Vagina (tissue), 2 donors: Measurements from ENCODE around the gene CTBP1. TPM values are rescaled to one million over a fixed set of nuclear protein-coding genes. Genes with fewer than 3 reads are reported as not detected.
"Not testable (repeated sequence)": the region's sequence is repeated elsewhere in the genome, so short reads cannot be mapped to it uniquely, and the experiment has no call there.

ENCODE experiments used
- DNase-seq, 2 donors: peaks; one replicate each; pipeline ENCODE4 v3.0.0-alpha.2; 2017; ENCODE audit errors: extremely low spot score in 2 of 2
- H3K27ac ChIP-seq: fragments of 200-600 bp; sonication (generic); one replicate; pipeline ENCODE4 v1.5.1; 2019
- H3K27me3 ChIP-seq: fragments of 200-600 bp; sonication (generic); one replicate; pipeline ENCODE4 v1.5.1; 2019
- H3K36me3 ChIP-seq, 2 donors: fragments of 200-600 bp; sonication (generic); one replicate each; pipeline ENCODE4 v1.5.1; 2017 to 2019
- H3K4me1 ChIP-seq: fragments of 200-600 bp; sonication (generic); one replicate; pipeline ENCODE4 v1.5.1; 2019
- H3K4me3 ChIP-seq, 2 donors: fragments of 200-600 bp; sonication (generic); 1 replicate in 1 of 2; 2 replicates in 1 of 2; pipeline ENCODE4 v1.5.1; 2016 to 2019
- H3K9me3 ChIP-seq: fragments of 200-600 bp; sonication (generic); one replicate; pipeline ENCODE4 v1.5.1; 2019
- POLR2A ChIP-seq, 2 donors: fragments of 450-650 bp; IDR thresholded peaks; one replicate each; pipeline ENCODE4 v1.6.1; 2017; ENCODE audit warnings: antibody characterized with exemption in 2 of 2, mild to moderate bottlenecking in 2 of 2, moderate library complexity in 2 of 2
- POLR2AphosphoS5 ChIP-seq, 2 donors: sonication (generic); formaldehyde crosslinking; IDR thresholded peaks; one replicate each; pipeline ENCODE4 v1.9.0; 2017; ENCODE audit warnings: antibody characterized with exemption in 2 of 2, mild to moderate bottlenecking in 2 of 2, low read depth in 1 of 2; ENCODE audit not compliant: insufficient read depth in 1 of 2
- intact Hi-C: fragments of 100-400 bp; cut with DNase I; formaldehyde crosslinking; loops from one replicate; pipeline ENCODE4 v1.15.1; 2023
- total RNA-seq: library from RNA; depleted of rRNA; stranded (reverse); fragments of >200 nt; gene quantifications from one replicate; pipeline ENCODE4 v1.2.3, GENCODE V29; 2016
- TF ChIP-seq, protein P1 (sequence below), 3 experiments: fragments of 450-650 bp in 2 of 3; fragments of 200-600 bp in 1 of 3; sonication (generic) in 1 of 3; IDR thresholded peaks; one replicate each; pipeline ENCODE4 v1.5.1; 2017 to 2019; ENCODE audit warnings: antibody characterized with exemption in 3 of 3, mild to moderate bottlenecking in 2 of 3, moderate library complexity in 2 of 3

CTBP1 gene
- total RNA-seq, 1 donor from 2014 or later = 93.1 TPM

DNA sequence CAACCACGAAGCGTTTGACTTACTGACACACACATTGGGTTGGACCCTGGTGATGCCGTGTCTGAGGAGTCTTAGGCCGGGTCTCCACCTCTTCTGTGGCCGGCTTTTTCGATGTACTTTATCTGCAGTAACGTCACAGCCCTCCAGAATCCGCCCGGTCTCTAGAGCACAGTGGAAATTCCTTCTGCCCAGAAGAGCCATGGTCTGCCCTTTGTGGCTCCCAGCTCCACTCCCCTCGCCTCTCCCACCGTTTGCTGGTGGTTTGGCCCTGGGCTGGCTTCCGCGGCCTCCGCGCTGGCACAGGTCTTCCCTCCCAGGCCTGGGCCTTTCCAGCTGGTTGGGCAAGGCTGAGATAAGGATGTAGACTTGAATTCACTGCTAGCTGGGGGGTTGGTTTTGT is 45.1 kb upstream of the CTBP1 start:
- no peaks in the 10 kb centered on the region for H3K27me3 ChIP-seq
- peaks cover 58% of the 10 kb centered on the region for H3K4me1 ChIP-seq
- intact Hi-C loops = no loop called here
- DNase-seq = no peak
- H3K36me3 ChIP-seq = peaks cover 0 to 16% of the 10 kb centered on the region in 2 donors
- H3K27ac ChIP-seq = no peak overlapping the region
- no peaks in the 10 kb centered on the region for H3K9me3 ChIP-seq
- no peak overlapping the region for H3K4me3 ChIP-seq
- TF ChIP-seq, protein P1, sequence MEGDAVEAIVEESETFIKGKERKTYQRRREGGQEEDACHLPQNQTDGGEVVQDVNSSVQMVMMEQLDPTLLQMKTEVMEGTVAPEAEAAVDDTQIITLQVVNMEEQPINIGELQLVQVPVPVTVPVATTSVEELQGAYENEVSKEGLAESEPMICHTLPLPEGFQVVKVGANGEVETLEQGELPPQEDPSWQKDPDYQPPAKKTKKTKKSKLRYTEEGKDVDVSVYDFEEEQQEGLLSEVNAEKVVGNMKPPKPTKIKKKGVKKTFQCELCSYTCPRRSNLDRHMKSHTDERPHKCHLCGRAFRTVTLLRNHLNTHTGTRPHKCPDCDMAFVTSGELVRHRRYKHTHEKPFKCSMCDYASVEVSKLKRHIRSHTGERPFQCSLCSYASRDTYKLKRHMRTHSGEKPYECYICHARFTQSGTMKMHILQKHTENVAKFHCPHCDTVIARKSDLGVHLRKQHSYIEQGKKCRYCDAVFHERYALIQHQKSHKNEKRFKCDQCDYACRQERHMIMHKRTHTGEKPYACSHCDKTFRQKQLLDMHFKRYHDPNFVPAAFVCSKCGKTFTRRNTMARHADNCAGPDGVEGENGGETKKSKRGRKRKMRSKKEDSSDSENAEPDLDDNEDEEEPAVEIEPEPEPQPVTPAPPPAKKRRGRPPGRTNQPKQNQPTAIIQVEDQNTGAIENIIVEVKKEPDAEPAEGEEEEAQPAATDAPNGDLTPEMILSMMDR (IDR thresholded peaks at IDR 0.05) = no peak
- TF ChIP-seq POLR2A (IDR thresholded peaks at IDR 0.05) (no peak), POLR2AphosphoS5 (IDR thresholded peaks at IDR 0.05; ENCODE audit: insufficient read depth in 1 of 2, low read depth in 1 of 2) (no peak)

DNA sequence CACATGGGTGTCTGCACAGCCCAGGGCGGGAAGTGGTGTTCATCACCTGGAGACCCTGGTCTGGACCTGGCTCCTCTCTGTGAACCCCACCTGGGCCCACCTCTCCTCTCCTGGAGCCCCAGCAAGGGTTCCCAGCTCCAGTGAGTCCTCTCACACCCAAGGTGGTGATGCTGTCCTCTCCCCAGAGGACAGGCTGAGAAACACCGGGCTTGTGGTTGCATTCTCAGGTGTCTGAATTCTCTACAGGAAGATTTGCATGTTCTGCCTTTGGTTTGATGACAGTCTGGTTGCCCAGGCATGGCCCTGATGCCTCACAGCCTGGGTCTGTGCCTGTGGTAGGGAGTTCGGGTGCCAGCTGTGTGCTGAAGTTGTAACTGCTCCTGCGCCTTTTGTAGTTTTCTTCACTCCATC is 44.6 kb upstream of the CTBP1 start:
- TF ChIP-seq POLR2A (IDR thresholded peaks at IDR 0.05) (no peak), POLR2AphosphoS5 (IDR thresholded peaks at IDR 0.05; ENCODE audit: insufficient read depth in 1 of 2, low read depth in 1 of 2) (no peak)
- TF ChIP-seq, protein P1 (IDR thresholded peaks at IDR 0.05) = no peak
- Histone ChIP-seq H3K4me1 (peaks cover 62% of the 10 kb centered on the region), H3K9me3 (no peaks in the 10 kb centered on the region), H3K27me3 (no peaks in the 10 kb centered on the region), H3K4me3 (no peak overlapping the region), H3K27ac (no peak overlapping the region), H3K36me3 (peaks cover 0 to 16% of the 10 kb centered on the region in 2 donors)
- intact Hi-C loops = no loop called here
- DNase-seq = no peak

DNA sequence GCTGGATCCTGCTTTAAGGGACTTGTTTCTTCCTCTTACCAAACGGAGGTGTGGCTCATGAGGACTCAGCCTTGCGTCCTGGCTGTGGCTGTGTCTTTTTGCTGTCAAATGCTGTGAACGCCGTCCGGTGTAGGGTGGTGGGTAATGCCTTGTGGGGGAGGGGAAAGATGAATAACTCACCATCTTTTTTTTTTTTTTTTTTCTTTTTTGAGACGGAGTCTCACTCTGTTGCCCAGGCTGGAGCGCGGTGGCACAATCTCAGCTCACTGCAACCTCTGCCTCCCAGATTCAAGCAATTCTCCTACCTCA is 43.7 kb upstream of the CTBP1 start:
- H3K9me3 ChIP-seq, intact Hi-C loops, H3K27ac ChIP-seq, H3K36me3 ChIP-seq, H3K4me3 ChIP-seq, H3K27me3 ChIP-seq, DNase-seq: not testable (repeated sequence)
- H3K4me1 ChIP-seq = peaks cover 63% of the 10 kb centered on the region

DNA sequence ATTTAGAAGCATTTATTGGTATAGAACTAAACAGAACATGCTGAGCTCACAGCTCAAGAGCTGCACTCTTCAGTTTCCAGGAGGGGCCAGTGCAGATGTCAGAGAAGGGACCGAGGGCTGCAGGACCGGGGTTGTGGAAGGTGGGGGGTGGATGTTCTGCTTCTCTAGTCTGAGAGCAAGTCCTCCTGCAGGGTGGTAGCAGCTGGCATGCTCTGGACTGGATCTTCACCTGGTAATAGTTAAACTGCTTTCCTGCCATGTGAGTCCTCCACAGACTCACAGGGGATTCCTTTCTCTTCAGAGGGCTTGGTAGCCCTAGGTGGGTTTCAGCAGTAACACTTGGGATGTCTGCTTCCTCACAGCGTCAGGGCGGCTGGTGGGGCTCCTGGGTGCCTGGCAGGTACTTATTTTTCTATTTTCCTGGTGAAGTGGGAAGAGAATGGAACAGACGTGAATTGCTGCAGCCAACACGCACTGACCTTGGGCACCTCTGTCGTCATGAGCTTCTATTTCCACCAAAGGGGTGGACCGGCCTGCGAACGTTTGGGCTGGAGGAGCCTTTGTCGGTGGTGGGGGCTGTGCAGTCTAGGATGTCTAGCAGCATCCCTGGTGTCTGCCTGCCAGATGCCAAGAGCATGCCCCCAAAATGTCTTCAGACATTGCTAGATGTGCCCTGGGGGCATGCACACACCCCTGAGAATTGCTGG is 43.2 kb upstream of the CTBP1 start:
- DNase-seq = no peak
- Histone ChIP-seq H3K36me3 (peaks cover 0 to 5% of the 10 kb centered on the region in 2 donors), H3K27ac (no peak overlapping the region), H3K27me3 (no peaks in the 10 kb centered on the region), H3K4me3 (no peak overlapping the region), H3K4me1 (peaks cover 63% of the 10 kb centered on the region), H3K9me3 (no peaks in the 10 kb centered on the region)
- TF ChIP-seq POLR2A (IDR thresholded peaks at IDR 0.05) (no peak), POLR2AphosphoS5 (IDR thresholded peaks at IDR 0.05; ENCODE audit: insufficient read depth in 1 of 2, low read depth in 1 of 2) (no peak)
- TF ChIP-seq, protein P1 (IDR thresholded peaks at IDR 0.05) = no peak
- intact Hi-C loops = no loop called here

DNA sequence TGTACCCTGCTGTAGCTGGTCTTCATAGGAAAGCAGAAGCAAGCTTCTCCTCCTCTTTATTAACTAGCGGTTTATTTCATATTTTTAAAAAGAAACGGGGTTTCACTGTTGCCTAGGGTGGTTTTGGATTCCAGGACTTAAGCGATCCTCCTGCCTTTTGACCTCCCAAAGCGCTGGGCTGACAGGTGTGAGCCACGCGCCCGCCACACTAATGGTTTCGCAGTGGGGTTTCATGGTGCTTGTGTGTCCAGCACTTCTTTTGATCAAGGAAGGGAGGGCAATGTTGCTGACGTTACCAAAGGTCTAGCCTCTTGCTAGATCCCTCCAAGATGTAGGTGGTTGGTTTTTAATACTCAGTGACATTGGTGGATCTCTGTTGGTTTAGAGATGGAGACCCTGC is 42.2 kb upstream of the CTBP1 start:
- intact Hi-C loops = no loop called here
- Histone ChIP-seq H3K27ac (no peak overlapping the region), H3K27me3 (no peaks in the 10 kb centered on the region), H3K4me1 (peaks cover 63% of the 10 kb centered on the region), H3K9me3 (no peaks in the 10 kb centered on the region), H3K36me3 (no peaks in the 10 kb centered on the region), H3K4me3 (peak overlapping the region; percentile 69 to 98)
- TF ChIP-seq POLR2AphosphoS5 (IDR thresholded peaks at IDR 0.05; ENCODE audit: insufficient read depth in 1 of 2, low read depth in 1 of 2) = no peak
- TF ChIP-seq, protein P1 (IDR thresholded peaks at IDR 0.05) = no peak
- TF ChIP-seq POLR2A (IDR thresholded peaks at IDR 0.05) = no peak
- no peak for DNase-seq
